Thyroid gland (tissue), 4 donors: ENCODE results near the gene CYBC1. TPM values are rescaled to one million over a fixed set of nuclear protein-coding genes. Genes with fewer than 3 reads are reported as not detected.

ENCODE experiments used
- DNase-seq, 2 donors: peaks; one replicate each; pipeline ENCODE4 v3.0.0-alpha.2; 2019
- H3K27ac ChIP-seq, 3 donors: fragments of 200-600 bp; sonication (generic); 1 replicate in 2 of 3; 2 replicates in 1 of 3; pipeline ENCODE4 v1.5.1; 2016 to 2019; ENCODE audit warnings: mild to moderate bottlenecking in 1 of 3, moderate library complexity in 1 of 3
- H3K27me3 ChIP-seq: fragments of 200-600 bp; sonication (generic); one replicate; pipeline ENCODE4 v1.5.1; 2019
- H3K36me3 ChIP-seq, 2 donors: fragments of 200-600 bp; sonication (generic); one replicate each; pipeline ENCODE4 v1.5.1; 2016 to 2019
- H3K4me1 ChIP-seq, 2 donors: fragments of 200-600 bp; sonication (generic); one replicate each; pipeline ENCODE4 v1.5.1; 2017 to 2019
- H3K4me3 ChIP-seq, 3 donors: fragments of 200-600 bp; sonication (generic); replicated peaks in 1 of 3; 1 replicate in 2 of 3; 2 replicates in 1 of 3; pipeline ENCODE4 v1.5.1; 2016; ENCODE audit warnings: mild to moderate bottlenecking in 1 of 3
- H3K9me3 ChIP-seq: fragments of 200-600 bp; sonication (generic); one replicate; pipeline ENCODE4 v1.5.1; 2017
- CTCF ChIP-seq, 6 experiments: fragments of 200-600 bp in 3 of 6; fragments of 450-650 bp in 3 of 6; sonication (generic) in 3 of 6; IDR thresholded peaks; one replicate each; pipeline ENCODE4 v1.5.1; 2016 to 2019; ENCODE audit warnings: antibody characterized with exemption in 6 of 6, mild to moderate bottlenecking in 2 of 6, inconsistent platforms in 1 of 6, moderate library complexity in 1 of 6
- POLR2A ChIP-seq, 2 donors: fragments of 450-650 bp; IDR thresholded peaks; one replicate each; pipeline ENCODE4 v1.6.1; 2017; ENCODE audit warnings: antibody characterized with exemption in 2 of 2, mild to moderate bottlenecking in 2 of 2, moderate library complexity in 1 of 2
- WGBS, 2 donors: methylation state at CpG; one replicate each; pipeline ENCODE4 v1.1.5; 2017; 5-methylcytosine and 5-hydroxymethylcytosine counted together
- intact Hi-C: fragments of 100-400 bp; cut with DNase I; formaldehyde crosslinking; loops from one replicate; pipeline ENCODE4 v1.15.1; 2023
- total RNA-seq, 4 donors: library from RNA; depleted of rRNA; stranded (reverse); fragments of >200 nt; gene quantifications; one replicate each; pipeline ENCODE4 v1.2.3, GENCODE V29; 2016

CYBC1 gene
- total RNA-seq, 4 donors from 2014 or later: 51.2 to 66.6 (median 53.6) TPM

DNA sequence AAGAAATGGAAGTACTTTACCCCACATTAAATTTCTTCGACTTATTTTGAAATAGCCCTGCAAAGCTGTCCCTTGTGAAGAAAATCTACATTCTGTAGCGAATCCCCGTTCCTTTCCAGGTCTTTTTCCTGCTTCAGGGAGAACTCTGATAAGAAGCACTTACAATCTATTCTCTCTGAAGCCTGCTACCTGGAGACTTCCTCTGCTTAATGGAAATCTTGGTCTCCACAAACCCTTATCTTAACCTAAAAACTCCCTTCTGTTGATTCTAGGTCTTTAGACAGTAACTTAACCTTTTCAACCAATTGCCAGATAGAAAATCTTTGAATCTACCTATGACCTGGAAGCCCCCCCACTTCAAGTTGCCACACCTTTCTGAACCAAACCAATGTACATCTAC, 1.6 kb upstream of the CYBC1 start:
- TF ChIP-seq POLR2A (IDR thresholded peaks at IDR 0.05): no peak
- TF ChIP-seq CTCF (IDR thresholded peaks at IDR 0.05): no peak
- 97 to 98% methylated on average over 3 of the region's 3 CpGs for WGBS, 2 donors
- Histone ChIP-seq H3K4me1 (peaks cover 17 to 41% of the 10 kb centered on the region in 2 donors), H3K27ac (no peak overlapping the region), H3K36me3 (no peaks in the 10 kb centered on the region), H3K4me3 (no peak overlapping the region), H3K27me3 (no peaks in the 10 kb centered on the region), H3K9me3 (no peaks in the 10 kb centered on the region)
- intact Hi-C loops: no loop called here
- no peak for DNase-seq

DNA sequence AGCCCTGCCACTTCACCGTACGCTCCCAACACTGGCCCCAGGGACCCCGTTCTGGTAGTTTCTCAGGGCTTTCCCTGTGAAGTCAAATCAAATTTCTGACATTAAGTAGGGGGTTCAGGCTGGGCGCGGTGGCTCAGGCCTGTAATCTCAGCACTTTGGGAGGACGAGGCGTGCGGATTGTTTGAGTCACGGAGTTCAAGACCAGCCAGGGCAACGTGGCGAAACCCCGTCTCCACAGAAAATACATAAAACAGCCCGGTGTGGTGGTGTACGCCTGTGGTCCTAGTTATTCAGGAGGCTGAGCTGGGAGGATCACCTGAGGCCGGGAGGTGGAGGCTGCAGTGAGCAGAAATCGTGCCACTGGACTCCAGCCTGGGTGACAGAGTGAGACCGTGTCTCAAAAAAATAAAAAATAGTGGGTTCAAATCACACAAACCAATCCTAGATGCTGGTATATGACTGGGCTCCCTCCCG, 632 bp downstream of the CYBC1 start:
- intact Hi-C loops: no loop called here
- H3K27me3 ChIP-seq: no peaks in the 10 kb centered on the region
- DNase-seq: no peak
- H3K9me3 ChIP-seq: no peaks in the 10 kb centered on the region
- H3K27ac ChIP-seq: peak overlapping the region; percentile 53 to 81 (median 71)
- TF ChIP-seq POLR2A (IDR thresholded peaks at IDR 0.05) (no peak), CTCF (IDR thresholded peaks at IDR 0.05) (no peak)
- peak overlapping the region; percentile 72 to 93 (median 87) for H3K4me3 ChIP-seq
- peaks cover 17 to 48% of the 10 kb centered on the region in 2 donors for H3K4me1 ChIP-seq
- 68 to 77% methylated on average over 18 of the region's 18 CpGs for WGBS, 2 donors
- no peaks in the 10 kb centered on the region for H3K36me3 ChIP-seq

- Histone ChIP-seq H3K27ac (peak overlapping the region in 2 of 3 donors; percentile 14 to 81), H3K4me1 (peaks cover 17 to 49% of the 10 kb centered on the region in 2 donors), H3K27me3 (no peaks in the 10 kb centered on the region), H3K9me3 (no peaks in the 10 kb centered on the region), H3K4me3 (peak overlapping the region in 1 of 3 donors; percentile 87), H3K36me3 (no peaks in the 10 kb centered on the region)
- 75 to 85% methylated on average over 26 to 28 of the region's 30 CpGs for WGBS, 2 donors
- TF ChIP-seq POLR2A (IDR thresholded peaks at IDR 0.05): no peak
- TF ChIP-seq CTCF (IDR thresholded peaks at IDR 0.05): no peak
- DNase-seq: no peak
- intact Hi-C loops: no loop called here
Measured at GRCh38 chr17:82449131-82449882, 1.2 kb downstream of the CYBC1 start.

GRCh38 chr17:82447876-82448275, 2.7 kb downstream of the CYBC1 start:
- Histone ChIP-seq H3K27ac (no peak overlapping the region), H3K36me3 (no peaks in the 10 kb centered on the region), H3K4me3 (no peak overlapping the region), H3K4me1 (peaks cover 17 to 42% of the 10 kb centered on the region in 2 donors), H3K9me3 (no peaks in the 10 kb centered on the region), H3K27me3 (no peaks in the 10 kb centered on the region)
- intact Hi-C loops: no loop called here
- DNase-seq: no peak
- WGBS, 2 donors: 93 to 96% methylated on average over 10 to 11 of the region's 11 CpGs
- TF ChIP-seq CTCF (IDR thresholded peaks at IDR 0.05) (no peak), POLR2A (IDR thresholded peaks at IDR 0.05) (no peak)

GRCh38 chr17:82446649-82447048, 3.9 kb downstream of the CYBC1 start:
- intact Hi-C loops: no loop called here
- TF ChIP-seq POLR2A (IDR thresholded peaks at IDR 0.05) (no peak), CTCF (IDR thresholded peaks at IDR 0.05) (no peak)
- DNase-seq: no peak
- Histone ChIP-seq H3K27ac (no peak overlapping the region), H3K9me3 (no peaks in the 10 kb centered on the region), H3K27me3 (no peaks in the 10 kb centered on the region), H3K36me3 (peaks cover 0 to 9% of the 10 kb centered on the region in 2 donors), H3K4me1 (peaks cover 17 to 33% of the 10 kb centered on the region in 2 donors), H3K4me3 (no peak overlapping the region)
- WGBS, 2 donors: 86 to 87% methylated on average over 5 to 7 of the region's 12 CpGs
